Testis (tissue), 3 donors: ENCODE results near the gene CTPS1. TPM values are rescaled to one million over a fixed set of nuclear protein-coding genes. Genes with fewer than 3 reads are reported as not detected.

Experiments used
- DNase-seq: peaks from one replicate; pipeline ENCODE4 v3.0.0-alpha.2; 2019
- H3K27ac ChIP-seq, 2 donors: fragments of 200-600 bp; sonication (generic); one replicate each; pipeline ENCODE4 v1.5.1; 2019
- H3K27me3 ChIP-seq: fragments of 200-600 bp; sonication (generic); one replicate; pipeline ENCODE4 v1.5.1; 2019
- H3K36me3 ChIP-seq: fragments of 200-600 bp; sonication (generic); one replicate; pipeline ENCODE4 v1.5.1; 2017; ENCODE audit warnings: low read depth; ENCODE audit errors: missing control alignments
- H3K4me1 ChIP-seq: fragments of 200-600 bp; sonication (generic); one replicate; pipeline ENCODE4 v1.5.1; 2019
- H3K4me3 ChIP-seq, 2 donors: fragments of 200-600 bp; sonication (generic); one replicate each; pipeline ENCODE4 v1.5.1; 2017 to 2019
- H3K9me3 ChIP-seq: fragments of 200-600 bp; sonication (generic); one replicate; pipeline ENCODE4 v1.5.1; 2017
- POLR2A ChIP-seq: fragments of 450-650 bp; IDR thresholded peaks from one replicate; pipeline ENCODE4 v1.6.1; 2017; ENCODE audit warnings: antibody characterized with exemption, mild to moderate bottlenecking, moderate library complexity
- WGBS, 2 donors: methylation state at CpG; one replicate each; pipeline ENCODE4 v1.1.5; 2018; 5-methylcytosine and 5-hydroxymethylcytosine counted together
- intact Hi-C: fragments of 100-400 bp; cut with DNase I; formaldehyde crosslinking; loops from one replicate; pipeline ENCODE4 v1.15.1; 2023; ENCODE audit warnings: low total_unique reads
- polyA plus RNA-seq: library from polyadenylated mRNA; stranded (reverse); fragments of 350-450 nt; fragmentation: Illumina TruSeq; extraction: RNeasy Lipid Tissue Mini Kit (QIAGEN cat#74804); gene quantifications from one replicate; pipeline ENCODE4 v1.2.3, GENCODE V29; 2014; ENCODE audit warnings: low read depth, low replicate concordance; ENCODE audit not compliant: insufficient read depth
- total RNA-seq, 2 donors: library from RNA; depleted of rRNA; stranded (reverse); fragments of >200 nt; gene quantifications; one replicate each; pipeline ENCODE4 v1.2.3, GENCODE V29; 2016
- TF ChIP-seq, protein P1 (sequence below), 3 experiments: fragments of 450-650 bp in 2 of 3; fragments of 200-600 bp in 1 of 3; sonication (generic) in 1 of 3; IDR thresholded peaks; one replicate each; pipeline ENCODE4 v1.5.1; 2016 to 2019; ENCODE audit warnings: antibody characterized with exemption in 3 of 3, mild to moderate bottlenecking in 2 of 3, moderate library complexity in 1 of 3

CTPS1 gene
- total and polyA plus RNA-seq, 3 donors from 2014 or later: 41.2 to 66.1 (median 55.9) TPM

GRCh38 chr1:40936931-40937339 lies 42.6 kb upstream of the CTPS1 start:
- Histone ChIP-seq H3K4me3 (no peak overlapping the region), H3K4me1 (no peaks in the 10 kb centered on the region), H3K27me3 (no peaks in the 10 kb centered on the region), H3K36me3 (no peaks in the 10 kb centered on the region), H3K27ac (no peak overlapping the region), H3K9me3 (no peaks in the 10 kb centered on the region)
- 89% methylated on average over 5 of the region's 5 CpGs for WGBS, 2 donors
- TF ChIP-seq, protein P1, sequence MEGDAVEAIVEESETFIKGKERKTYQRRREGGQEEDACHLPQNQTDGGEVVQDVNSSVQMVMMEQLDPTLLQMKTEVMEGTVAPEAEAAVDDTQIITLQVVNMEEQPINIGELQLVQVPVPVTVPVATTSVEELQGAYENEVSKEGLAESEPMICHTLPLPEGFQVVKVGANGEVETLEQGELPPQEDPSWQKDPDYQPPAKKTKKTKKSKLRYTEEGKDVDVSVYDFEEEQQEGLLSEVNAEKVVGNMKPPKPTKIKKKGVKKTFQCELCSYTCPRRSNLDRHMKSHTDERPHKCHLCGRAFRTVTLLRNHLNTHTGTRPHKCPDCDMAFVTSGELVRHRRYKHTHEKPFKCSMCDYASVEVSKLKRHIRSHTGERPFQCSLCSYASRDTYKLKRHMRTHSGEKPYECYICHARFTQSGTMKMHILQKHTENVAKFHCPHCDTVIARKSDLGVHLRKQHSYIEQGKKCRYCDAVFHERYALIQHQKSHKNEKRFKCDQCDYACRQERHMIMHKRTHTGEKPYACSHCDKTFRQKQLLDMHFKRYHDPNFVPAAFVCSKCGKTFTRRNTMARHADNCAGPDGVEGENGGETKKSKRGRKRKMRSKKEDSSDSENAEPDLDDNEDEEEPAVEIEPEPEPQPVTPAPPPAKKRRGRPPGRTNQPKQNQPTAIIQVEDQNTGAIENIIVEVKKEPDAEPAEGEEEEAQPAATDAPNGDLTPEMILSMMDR (IDR thresholded peaks at IDR 0.05): no peak
- TF ChIP-seq POLR2A: no peak
- no peak for DNase-seq
- intact Hi-C loops: no loop called here

DNA sequence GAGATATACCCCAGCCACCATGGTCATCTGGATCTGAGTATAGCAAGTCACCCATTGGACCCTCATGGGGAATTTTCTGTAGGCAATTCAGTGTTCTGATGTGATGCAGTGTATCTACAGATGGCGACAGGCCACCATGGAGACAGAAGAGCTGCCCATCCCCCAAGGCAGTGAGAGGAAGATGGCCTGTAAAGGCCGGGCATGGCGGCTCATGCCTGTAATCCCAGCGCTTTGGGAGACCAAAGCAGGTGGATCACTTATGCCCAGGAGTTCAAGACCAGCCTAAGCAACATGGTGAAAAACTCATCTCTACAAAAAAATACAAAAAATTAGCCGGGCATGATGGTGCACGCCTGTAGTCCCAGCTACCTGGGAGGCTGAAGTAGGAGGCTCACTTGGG lies 41.1 kb upstream of the CTPS1 start:
- no peak for TF ChIP-seq POLR2A
- Histone ChIP-seq H3K27ac (no peak overlapping the region), H3K4me3 (no peak overlapping the region), H3K27me3 (no peaks in the 10 kb centered on the region), H3K36me3 (no peaks in the 10 kb centered on the region), H3K4me1 (no peaks in the 10 kb centered on the region), H3K9me3 (no peaks in the 10 kb centered on the region)
- 96 to 97% methylated on average over 6 of the region's 6 CpGs for WGBS, 2 donors
- intact Hi-C loops: no loop called here
- DNase-seq: no peak

DNA sequence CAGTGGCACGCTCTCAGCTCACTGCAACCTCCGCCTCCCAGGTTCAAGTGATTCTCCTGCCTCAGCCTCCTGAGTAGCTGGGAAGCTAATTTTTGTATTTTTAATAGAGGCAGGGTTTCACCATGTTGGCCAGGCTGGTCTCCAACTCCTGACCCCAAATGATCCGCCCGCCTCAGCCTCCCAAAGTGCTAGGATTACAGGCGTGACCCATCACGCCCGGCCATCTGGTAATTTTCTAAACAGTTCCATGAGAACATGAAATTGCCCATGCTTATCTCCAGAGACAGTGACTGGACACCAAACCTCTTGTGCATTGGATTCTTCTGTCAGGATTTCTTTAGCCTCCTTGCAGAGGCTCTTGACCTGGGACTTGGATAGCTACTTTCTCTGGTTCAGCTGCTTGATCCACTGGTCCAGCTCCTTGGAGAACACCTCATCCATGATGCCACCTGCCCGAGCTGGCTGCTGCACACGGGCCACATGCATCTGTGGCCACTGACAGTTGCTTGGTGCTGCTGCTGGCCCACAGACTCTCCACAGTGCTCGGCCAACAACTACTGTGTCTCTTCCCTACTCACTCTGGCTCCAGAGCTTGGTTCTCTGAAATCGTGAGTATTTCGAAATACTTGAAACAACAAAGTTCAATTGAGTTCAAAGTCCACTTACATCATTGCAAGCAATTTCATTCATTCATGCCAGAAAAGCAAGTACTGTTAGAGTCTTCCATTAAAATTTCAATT lies 40.0 kb upstream of the CTPS1 start:
- intact Hi-C loops: no loop called here
- 70 to 85% methylated on average over 12 of the region's 12 CpGs for WGBS, 2 donors
- H3K9me3 ChIP-seq: no peaks in the 10 kb centered on the region
- no peaks in the 10 kb centered on the region for H3K36me3 ChIP-seq
- no peak for DNase-seq
- peaks cover 4% of the 10 kb centered on the region for H3K4me1 ChIP-seq
- H3K27ac ChIP-seq: no peak overlapping the region
- no peaks in the 10 kb centered on the region for H3K27me3 ChIP-seq
- TF ChIP-seq, protein P1 (IDR thresholded peaks at IDR 0.05): no peak
- TF ChIP-seq POLR2A: no peak
- H3K4me3 ChIP-seq: no peak overlapping the region

DNA sequence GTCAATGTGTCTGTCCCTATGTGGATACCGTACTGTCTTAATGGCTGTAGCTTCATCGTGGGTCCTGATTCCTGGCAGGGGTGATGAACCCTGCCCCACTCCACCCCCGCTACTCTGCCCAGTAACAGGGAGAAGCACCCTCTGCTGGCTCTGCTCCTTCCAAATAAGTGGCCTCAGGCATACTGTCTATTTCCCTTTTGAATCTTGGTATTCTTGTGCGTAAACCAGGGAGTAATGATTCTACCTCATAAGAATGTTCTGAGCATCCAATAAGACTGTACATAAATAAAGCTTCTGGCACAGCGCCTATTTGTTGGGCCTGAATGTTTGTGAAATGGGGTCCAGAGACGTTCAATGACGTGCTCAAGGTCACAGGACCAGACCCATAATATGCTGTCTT lies 35.2 kb upstream of the CTPS1 start:
- Histone ChIP-seq H3K27ac (peak overlapping the region; percentile 56 to 76), H3K4me3 (no peak overlapping the region), H3K27me3 (no peaks in the 10 kb centered on the region), H3K36me3 (no peaks in the 10 kb centered on the region), H3K9me3 (no peaks in the 10 kb centered on the region), H3K4me1 (peaks cover 6% of the 10 kb centered on the region)
- no peak for DNase-seq
- 51 to 55% methylated on average over 7 of the region's 7 CpGs for WGBS, 2 donors
- TF ChIP-seq, protein P1 (IDR thresholded peaks at IDR 0.05): no peak
- no peak for TF ChIP-seq POLR2A
- intact Hi-C loops: no loop called here

GRCh38 chr1:40944841-40945430 lies 34.6 kb upstream of the CTPS1 start:
- H3K9me3 ChIP-seq: no peaks in the 10 kb centered on the region
- no peaks in the 10 kb centered on the region for H3K27me3 ChIP-seq
- no peaks in the 10 kb centered on the region for H3K36me3 ChIP-seq
- intact Hi-C loops: no loop called here
- peak overlapping the region; percentile 56 to 76 for H3K27ac ChIP-seq
- peak; percentile 38 for DNase-seq
- H3K4me1 ChIP-seq: peaks cover 6% of the 10 kb centered on the region
- 30 to 35% methylated on average over 6 of the region's 6 CpGs for WGBS, 2 donors
- no peak for TF ChIP-seq POLR2A
- TF ChIP-seq, protein P1 (IDR thresholded peaks at IDR 0.05): no peak
- H3K4me3 ChIP-seq: no peak overlapping the region
